Measurements from ENCODE around the gene ZNF57.

DNA sequence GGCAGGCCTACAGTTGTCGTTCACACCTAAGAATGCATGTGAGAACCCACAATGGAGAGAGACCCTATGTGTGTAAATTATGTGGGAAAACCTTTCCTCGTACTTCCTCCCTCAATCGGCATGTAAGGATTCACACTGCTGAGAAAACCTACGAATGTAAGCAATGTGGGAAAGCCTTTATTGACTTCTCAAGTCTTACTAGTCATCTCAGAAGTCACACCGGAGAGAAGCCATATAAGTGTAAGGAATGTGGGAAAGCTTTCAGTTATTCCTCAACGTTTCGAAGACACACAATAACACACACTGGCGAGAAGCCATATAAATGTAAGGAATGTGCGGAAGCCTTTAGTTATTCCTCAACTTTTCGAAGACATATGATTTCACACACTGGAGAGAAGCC, 48.1 kb upstream of the ZNF57 start:
- TF ChIP-seq, protein P1, sequence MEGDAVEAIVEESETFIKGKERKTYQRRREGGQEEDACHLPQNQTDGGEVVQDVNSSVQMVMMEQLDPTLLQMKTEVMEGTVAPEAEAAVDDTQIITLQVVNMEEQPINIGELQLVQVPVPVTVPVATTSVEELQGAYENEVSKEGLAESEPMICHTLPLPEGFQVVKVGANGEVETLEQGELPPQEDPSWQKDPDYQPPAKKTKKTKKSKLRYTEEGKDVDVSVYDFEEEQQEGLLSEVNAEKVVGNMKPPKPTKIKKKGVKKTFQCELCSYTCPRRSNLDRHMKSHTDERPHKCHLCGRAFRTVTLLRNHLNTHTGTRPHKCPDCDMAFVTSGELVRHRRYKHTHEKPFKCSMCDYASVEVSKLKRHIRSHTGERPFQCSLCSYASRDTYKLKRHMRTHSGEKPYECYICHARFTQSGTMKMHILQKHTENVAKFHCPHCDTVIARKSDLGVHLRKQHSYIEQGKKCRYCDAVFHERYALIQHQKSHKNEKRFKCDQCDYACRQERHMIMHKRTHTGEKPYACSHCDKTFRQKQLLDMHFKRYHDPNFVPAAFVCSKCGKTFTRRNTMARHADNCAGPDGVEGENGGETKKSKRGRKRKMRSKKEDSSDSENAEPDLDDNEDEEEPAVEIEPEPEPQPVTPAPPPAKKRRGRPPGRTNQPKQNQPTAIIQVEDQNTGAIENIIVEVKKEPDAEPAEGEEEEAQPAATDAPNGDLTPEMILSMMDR (IDR thresholded peaks at IDR 0.05; ENCODE audit: insufficient read depth, low read depth, low read length) = no peak
- TF ChIP-seq EZH2 (IDR thresholded peaks at IDR 0.05; ENCODE audit: insufficient read depth, low read length) = no peak

Data from astrocyte (in vitro differentiated cells and primary cell).